Vagina (tissue), 2 donors: ENCODE data around the gene ESPN. TPM values are rescaled to one million over a fixed set of nuclear protein-coding genes. Genes with fewer than 3 reads are reported as not detected.
A peak's percentile ranks its signal among the peaks of the same experiment; 100 is the strongest.
"Not testable (repeated sequence)": the region's sequence is repeated elsewhere in the genome, so short reads cannot be mapped to it uniquely, and the experiment has no call there.

Experiments
- DNase-seq, 2 donors: peaks; one replicate each; pipeline ENCODE4 v3.0.0-alpha.2; 2017; ENCODE audit errors: extremely low spot score in 2 of 2
- H3K27ac ChIP-seq: fragments of 200-600 bp; sonication (generic); one replicate; pipeline ENCODE4 v1.5.1; 2019
- H3K27me3 ChIP-seq: fragments of 200-600 bp; sonication (generic); one replicate; pipeline ENCODE4 v1.5.1; 2019
- H3K36me3 ChIP-seq, 2 donors: fragments of 200-600 bp; sonication (generic); one replicate each; pipeline ENCODE4 v1.5.1; 2017 to 2019
- H3K4me1 ChIP-seq: fragments of 200-600 bp; sonication (generic); one replicate; pipeline ENCODE4 v1.5.1; 2019
- H3K4me3 ChIP-seq, 2 donors: fragments of 200-600 bp; sonication (generic); 1 replicate in 1 of 2; 2 replicates in 1 of 2; pipeline ENCODE4 v1.5.1; 2016 to 2019
- H3K9me3 ChIP-seq: fragments of 200-600 bp; sonication (generic); one replicate; pipeline ENCODE4 v1.5.1; 2019
- CTCF ChIP-seq, 3 experiments: fragments of 450-650 bp in 2 of 3; fragments of 200-600 bp in 1 of 3; sonication (generic) in 1 of 3; IDR thresholded peaks; one replicate each; pipeline ENCODE4 v1.5.1; 2017 to 2019; ENCODE audit warnings: antibody characterized with exemption in 3 of 3, mild to moderate bottlenecking in 2 of 3, moderate library complexity in 2 of 3
- POLR2A ChIP-seq, 2 donors: fragments of 450-650 bp; IDR thresholded peaks; one replicate each; pipeline ENCODE4 v1.6.1; 2017; ENCODE audit warnings: antibody characterized with exemption in 2 of 2, mild to moderate bottlenecking in 2 of 2, moderate library complexity in 2 of 2
- POLR2AphosphoS5 ChIP-seq, 2 donors: sonication (generic); formaldehyde crosslinking; IDR thresholded peaks; one replicate each; pipeline ENCODE4 v1.9.0; 2017; ENCODE audit warnings: antibody characterized with exemption in 2 of 2, mild to moderate bottlenecking in 2 of 2, low read depth in 1 of 2; ENCODE audit not compliant: insufficient read depth in 1 of 2
- intact Hi-C: fragments of 100-400 bp; cut with DNase I; formaldehyde crosslinking; loops from one replicate; pipeline ENCODE4 v1.15.1; 2023
- total RNA-seq: library from RNA; depleted of rRNA; stranded (reverse); fragments of >200 nt; gene quantifications from one replicate; pipeline ENCODE4 v1.2.3, GENCODE V29; 2016

ESPN gene
- total RNA-seq, 1 donor from 2014 or later = 77.1 TPM

- DNase-seq = no peak
- Histone ChIP-seq H3K9me3 (no peaks in the 10 kb centered on the region), H3K4me1 (peaks cover 52% of the 10 kb centered on the region), H3K4me3 (peak overlapping the region; percentile 52 to 58), H3K36me3 (no peaks in the 10 kb centered on the region), H3K27ac (peak overlapping the region; percentile 90), H3K27me3 (no peaks in the 10 kb centered on the region)
- intact Hi-C loops = no loop called here
- TF ChIP-seq POLR2A (IDR thresholded peaks at IDR 0.05) (no peak), POLR2AphosphoS5 (IDR thresholded peaks at IDR 0.05; ENCODE audit: insufficient read depth in 1 of 2, low read depth in 1 of 2) (peak in 1 of 2 donors; percentile 42), CTCF (IDR thresholded peaks at IDR 0.05) (no peak)
These were observed 65.9 kb downstream of the ESPN start for GRCh38 chr1:6490181-6491080.

- Histone ChIP-seq H3K36me3 (no peaks in the 10 kb centered on the region), H3K27ac (peak overlapping the region; percentile 90), H3K4me1 (peaks cover 48% of the 10 kb centered on the region), H3K9me3 (no peaks in the 10 kb centered on the region), H3K4me3 (peak overlapping the region; percentile 52 to 58), H3K27me3 (no peaks in the 10 kb centered on the region)
- TF ChIP-seq POLR2AphosphoS5 (IDR thresholded peaks at IDR 0.05; ENCODE audit: insufficient read depth in 1 of 2, low read depth in 1 of 2) (no peak), CTCF (IDR thresholded peaks at IDR 0.05) (no peak), POLR2A (IDR thresholded peaks at IDR 0.05) (no peak)
- intact Hi-C loops = no loop called here
- no peak for DNase-seq
These were observed 66.5 kb downstream of the ESPN start for GRCh38 chr1:6491081-6491449.

DNA sequence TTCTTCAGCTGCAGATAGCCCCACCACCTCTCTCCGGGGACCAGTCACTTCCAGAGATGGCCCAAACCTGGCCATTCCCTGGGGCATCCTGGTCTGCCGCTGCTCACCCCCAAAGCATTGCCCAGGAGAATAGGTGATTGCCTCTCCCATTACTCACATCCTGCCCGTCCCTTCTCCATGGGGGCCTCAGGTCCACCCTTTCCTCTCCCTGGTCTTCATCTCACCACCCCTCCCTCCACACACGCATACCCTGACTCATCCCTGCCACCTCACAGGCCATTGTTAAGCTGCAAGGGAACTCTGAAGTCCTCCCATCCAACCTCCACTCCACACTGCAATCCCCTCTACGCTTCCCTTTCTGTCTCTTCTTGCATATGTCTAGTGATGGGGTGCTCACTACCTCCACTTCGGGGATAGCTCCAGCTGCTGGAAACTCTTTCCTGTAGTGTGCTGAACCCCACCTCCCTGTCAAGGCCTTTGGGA is 66.9 kb downstream of the ESPN start, which contains the start of gene PLEKHG5:
TSS of gene PLEKHG5 (minus strand) at position 188 of the 483 bp plus-strand sequence. CDS start 14,096 bp downstream, outside the sequence.
- H3K27ac ChIP-seq = peak within 1 kb of the TSS; percentile 90
- no peaks in the 10 kb centered on the region for H3K9me3 ChIP-seq
- peaks cover 48% of the 10 kb centered on the region for H3K4me1 ChIP-seq
- peak in 1 of 2 donors; percentile 15 for TF ChIP-seq POLR2AphosphoS5 (IDR thresholded peaks at IDR 0.05; ENCODE audit: insufficient read depth in 1 of 2, low read depth in 1 of 2)
- TF ChIP-seq POLR2A (IDR thresholded peaks at IDR 0.05) = no peak
- no peak for TF ChIP-seq CTCF (IDR thresholded peaks at IDR 0.05)
- H3K27me3 ChIP-seq = no peaks in the 10 kb centered on the region
- no peak for DNase-seq
- intact Hi-C loops = no loop called here
- H3K4me3 ChIP-seq = peak within 1 kb of the TSS; percentile 52 to 58
- no peaks in the 10 kb centered on the region for H3K36me3 ChIP-seq

DNA sequence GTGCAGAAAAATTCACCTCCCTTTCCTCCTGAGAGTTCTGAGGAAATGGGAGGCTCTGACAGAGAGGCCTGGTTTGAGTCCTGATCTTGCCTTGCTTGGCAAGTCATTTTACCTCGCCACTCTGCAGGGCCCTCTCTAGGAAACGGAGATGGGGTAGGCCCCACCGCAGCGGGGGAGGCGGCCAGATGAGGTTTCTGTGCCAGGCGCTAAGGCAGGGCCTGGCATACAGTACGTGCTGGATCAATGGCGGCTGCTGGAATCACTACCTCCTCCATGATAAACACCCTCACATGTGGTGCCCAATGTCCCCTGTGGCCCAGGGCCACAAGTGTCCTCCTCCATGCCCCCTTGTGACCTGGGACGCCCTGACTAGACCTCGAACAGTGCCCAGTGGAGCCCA is 67.4 kb downstream of the ESPN start:
- Histone ChIP-seq H3K27ac (no peak overlapping the region), H3K36me3 (no peaks in the 10 kb centered on the region), H3K9me3 (no peaks in the 10 kb centered on the region), H3K4me1 (peaks cover 48% of the 10 kb centered on the region), H3K4me3 (no peak overlapping the region), H3K27me3 (no peaks in the 10 kb centered on the region)
- no peak for DNase-seq
- no peak for TF ChIP-seq POLR2A (IDR thresholded peaks at IDR 0.05)
- no peak for TF ChIP-seq CTCF (IDR thresholded peaks at IDR 0.05)
- TF ChIP-seq POLR2AphosphoS5 (IDR thresholded peaks at IDR 0.05; ENCODE audit: insufficient read depth in 1 of 2, low read depth in 1 of 2) = no peak
- intact Hi-C loops = no loop called here

DNA sequence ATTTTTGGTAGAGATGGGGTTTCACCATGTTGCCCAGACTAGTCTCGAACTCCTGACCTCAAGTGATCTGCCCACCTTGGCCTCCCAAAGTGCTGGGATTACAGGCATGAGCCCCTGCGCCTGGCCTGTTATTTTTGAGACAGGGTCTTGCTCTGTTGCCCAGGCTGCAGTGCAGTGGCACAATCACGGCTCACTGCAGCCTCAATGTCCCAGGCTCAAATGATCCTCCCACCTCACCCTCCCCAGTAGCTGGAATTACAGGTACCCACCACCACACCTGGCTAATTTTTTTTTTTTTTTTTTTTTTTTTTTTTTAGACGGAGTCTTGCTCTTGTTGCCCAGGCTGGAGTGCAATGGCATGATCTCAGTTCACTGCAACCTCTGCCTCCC is 69.3 kb downstream of the ESPN start:
- DNase-seq, H3K4me3 ChIP-seq, H3K27ac ChIP-seq, intact Hi-C loops, H3K9me3 ChIP-seq, H3K36me3 ChIP-seq, H3K27me3 ChIP-seq: not testable (repeated sequence)
- peaks cover 51% of the 10 kb centered on the region for H3K4me1 ChIP-seq
